ENCODE results near the gene KCTD1. TPM values are rescaled to one million over a fixed set of nuclear protein-coding genes. Genes with fewer than 3 reads are reported as not detected.

Gene KCTD1
- total and polyA plus RNA-seq, 2 donors, result 9.3 to 31.8 TPM

GRCh38 chr18:26406854-26407517 lies 141.4 kb downstream of the KCTD1 start:
- Histone ChIP-seq H3K27ac (ENCODE audit: low read depth in 1 of 2, low read length in 1 of 2) (no peak overlapping the region), H3K4me3 (ENCODE audit: low read length in 2 of 2) (no peak overlapping the region), H3K4me1 (ENCODE audit: control insufficient read depth in 2 of 2, insufficient read depth in 2 of 2, low read length in 2 of 2) (no peaks in the 10 kb centered on the region), H3K9me3 (ENCODE audit: control insufficient read depth in 2 of 2, insufficient read depth in 1 of 2, low read length in 1 of 2) (no peaks in the 10 kb centered on the region), H3K27me3 (ENCODE audit: control insufficient read depth in 2 of 2, insufficient read depth in 1 of 2, low read length in 1 of 2) (no peaks in the 10 kb centered on the region), H3K36me3 (ENCODE audit: control insufficient read depth in 2 of 2, insufficient read depth in 2 of 2, low read length in 1 of 2) (no peaks in the 10 kb centered on the region)
- WGBS, result 91% methylated on average over 15 of the region's 15 CpGs
- no peak for DNase-seq (ENCODE audit: low read depth in 6 of 9, low spot score in 9 of 9)

- no peak for DNase-seq (ENCODE audit: low read depth in 6 of 9, low spot score in 9 of 9)
- Histone ChIP-seq H3K27me3 (ENCODE audit: control insufficient read depth in 2 of 2, insufficient read depth in 1 of 2, low read length in 1 of 2) (no peaks in the 10 kb centered on the region), H3K4me3 (ENCODE audit: low read length in 2 of 2) (no peak overlapping the region), H3K4me1 (ENCODE audit: control insufficient read depth in 2 of 2, insufficient read depth in 2 of 2, low read length in 2 of 2) (no peaks in the 10 kb centered on the region), H3K36me3 (ENCODE audit: control insufficient read depth in 2 of 2, insufficient read depth in 2 of 2, low read length in 1 of 2) (no peaks in the 10 kb centered on the region), H3K9me3 (ENCODE audit: control insufficient read depth in 2 of 2, insufficient read depth in 1 of 2, low read length in 1 of 2) (no peaks in the 10 kb centered on the region), H3K27ac (ENCODE audit: low read depth in 1 of 2, low read length in 1 of 2) (no peak overlapping the region)
- WGBS, result 95% methylated on average over 12 of the region's 12 CpGs
Observed at GRCh38 chr18:26406324-26406723, 142.0 kb downstream of the KCTD1 start.

GRCh38 chr18:26405190-26405801 lies 143.1 kb downstream of the KCTD1 start:
- no peaks in the 10 kb centered on the region for H3K4me1 ChIP-seq (ENCODE audit: control insufficient read depth in 2 of 2, insufficient read depth in 2 of 2, low read length in 2 of 2)
- H3K36me3 ChIP-seq (ENCODE audit: control insufficient read depth in 2 of 2, insufficient read depth in 2 of 2, low read length in 1 of 2), result no peaks in the 10 kb centered on the region
- no peak overlapping the region for H3K4me3 ChIP-seq (ENCODE audit: low read length in 2 of 2)
- H3K27me3 ChIP-seq (ENCODE audit: control insufficient read depth in 2 of 2, insufficient read depth in 1 of 2, low read length in 1 of 2), result no peaks in the 10 kb centered on the region
- DNase-seq (ENCODE audit: low read depth in 6 of 9, low spot score in 9 of 9), result no peak
- 69% methylated on average over 5 of the region's 5 CpGs for WGBS
- no peak overlapping the region for H3K27ac ChIP-seq (ENCODE audit: low read depth in 1 of 2, low read length in 1 of 2)
- H3K9me3 ChIP-seq (ENCODE audit: control insufficient read depth in 2 of 2, insufficient read depth in 1 of 2, low read length in 1 of 2), result no peaks in the 10 kb centered on the region

Measured in thymus (tissue), 11 donors.